Endodermal cell (in vitro differentiated cells): ENCODE measurements around the gene C2orf15. TPM values are rescaled to one million over a fixed set of nuclear protein-coding genes. Genes with fewer than 3 reads are reported as not detected.

ENCODE experiments used
- DNase-seq: peaks from one replicate; pipeline ENCODE4 v3.0.0-alpha.2; 2017
- H3K27ac ChIP-seq: 2 replicates; pipeline ENCODE4 v1.5.1; 2013; ENCODE audit warnings: mild to moderate bottlenecking, low read depth, low read length, moderate library complexity
- H3K27me3 ChIP-seq: 2 replicates; pipeline ENCODE4 v1.6.1; 2013; ENCODE audit warnings: mild to moderate bottlenecking, low read length, moderate library complexity; ENCODE audit not compliant: insufficient read depth, control insufficient read depth, poor library complexity, severe bottlenecking
- H3K36me3 ChIP-seq: 2 replicates; pipeline ENCODE4 v1.7.0; 2013; ENCODE audit warnings: mild to moderate bottlenecking, low read length, moderate library complexity; ENCODE audit not compliant: control insufficient read depth, insufficient read depth
- H3K4me1 ChIP-seq: one replicate; pipeline ENCODE4 v1.7.0; 2013; ENCODE audit warnings: low read length; ENCODE audit not compliant: control insufficient read depth, insufficient read depth
- H3K4me3 ChIP-seq: 2 replicates; pipeline ENCODE4 v1.5.1; 2013; ENCODE audit warnings: mild to moderate bottlenecking, low read length, moderate library complexity
- H3K9ac ChIP-seq: 2 replicates; pipeline ENCODE4 v1.6.1; 2013; ENCODE audit warnings: mild to moderate bottlenecking, low read length, moderate library complexity; ENCODE audit not compliant: poor library complexity, severe bottlenecking; ENCODE audit errors: extremely low read depth
- H3K9me3 ChIP-seq: 2 replicates; pipeline ENCODE4 v1.6.1; 2013; ENCODE audit warnings: mild to moderate bottlenecking, low read length, moderate library complexity; ENCODE audit not compliant: control insufficient read depth
- H3K27ac Mint-ChIP-seq: 2 replicates; pipeline ENCODE4 v1.8.0; 2020; ENCODE audit warnings: mixed read lengths
- H3K27me3 Mint-ChIP-seq: 2 replicates; pipeline ENCODE4 v1.8.0; 2021; ENCODE audit warnings: mild to moderate bottlenecking, mixed read lengths; ENCODE audit not compliant: insufficient read depth
- H3K36me3 Mint-ChIP-seq: 2 replicates; pipeline ENCODE4 v1.8.0; 2020; ENCODE audit warnings: low read depth, mixed read lengths
- H3K4me1 Mint-ChIP-seq: 2 replicates; pipeline ENCODE4 v1.8.0; 2020; ENCODE audit warnings: mixed read lengths
- H3K4me3 Mint-ChIP-seq: 2 replicates; pipeline ENCODE4 v1.8.0; 2020; ENCODE audit warnings: mild to moderate bottlenecking, moderate library complexity, mixed read lengths
- H3K9me3 Mint-ChIP-seq: 2 replicates; pipeline ENCODE4 v1.8.0; 2020; ENCODE audit warnings: mild to moderate bottlenecking, mixed read lengths
- CTCF ChIP-seq: fragments of 200-600 bp; sonication (generic); conservative IDR thresholded peaks from 2 replicates; pipeline ENCODE4 v1.5.0; 2021; ENCODE audit warnings: antibody characterized with exemption, mild to moderate bottlenecking
- WGBS, 2 experiments: methylation state at CpG; one replicate each; pipeline versions ENCODE4 v1.1.5 to v1.1.7; 2013; ENCODE audit warnings: missing lambda C conversion rate in 2 of 2, mixed read lengths in 1 of 2; ENCODE audit not compliant: insufficient coverage in 1 of 2, insufficient read length in 1 of 2; 5-methylcytosine and 5-hydroxymethylcytosine counted together
- total RNA-seq, 2 donors: library from RNA; stranded (reverse); fragmentation: NEBNext Ultra II Directional in 1 of 2; extraction: Animal tissue kit (Norgen Biotek cat#: 25700) in 1 of 2; gene quantifications; 2 replicates in 1 of 2; 3 replicates in 1 of 2; pipeline ENCODE4 v1.2.1, GENCODE V29; 2021

Gene C2orf15
- total RNA-seq, 2 donors from 2014 or later, result 3.1 to 6.5 TPM

- no peaks in the 10 kb centered on the region for H3K9me3 Mint-ChIP-seq
- peaks cover 2% of the 10 kb centered on the region for H3K36me3 Mint-ChIP-seq
- Histone ChIP-seq H3K27ac (no peak overlapping the region), H3K9ac (no peak overlapping the region), H3K36me3 (no peaks in the 10 kb centered on the region), H3K4me3 (no peak overlapping the region), H3K4me1 (peaks cover 4% of the 10 kb centered on the region), H3K9me3 (no peaks in the 10 kb centered on the region), H3K27me3 (no peaks in the 10 kb centered on the region)
- DNase-seq, result no peak
- no peak overlapping the region for H3K4me3 Mint-ChIP-seq
- H3K4me1 Mint-ChIP-seq, result peaks cover 5% of the 10 kb centered on the region
- no peak overlapping the region for H3K27ac Mint-ChIP-seq
- WGBS, 2 experiments, result 100% methylated on average over 1 of the region's 1 CpG
- H3K27me3 Mint-ChIP-seq, result no peaks in the 10 kb centered on the region
- TF ChIP-seq CTCF, result no peak
These were observed 9.2 kb downstream of the C2orf15 start for GRCh38 chr2:99150706-99151105.

- H3K9ac ChIP-seq, result no peak overlapping the region
- H3K4me1 ChIP-seq, result peaks cover 7% of the 10 kb centered on the region
- no peak for TF ChIP-seq CTCF
- no peaks in the 10 kb centered on the region for H3K27me3 Mint-ChIP-seq
- H3K9me3 ChIP-seq, result no peaks in the 10 kb centered on the region
- DNase-seq, result no peak
- H3K4me3 Mint-ChIP-seq, result no peak overlapping the region
- H3K27ac Mint-ChIP-seq, result no peak overlapping the region
- 95 to 96% methylated on average over 7 of the region's 7 CpGs for WGBS, 2 experiments
- H3K27me3 ChIP-seq, result no peaks in the 10 kb centered on the region
- H3K36me3 ChIP-seq, result peaks cover 4% of the 10 kb centered on the region
- no peak overlapping the region for H3K4me3 ChIP-seq
- H3K36me3 Mint-ChIP-seq, result peaks cover 10% of the 10 kb centered on the region
- H3K27ac ChIP-seq, result no peak overlapping the region
- H3K4me1 Mint-ChIP-seq, result peaks cover 11% of the 10 kb centered on the region
- no peaks in the 10 kb centered on the region for H3K9me3 Mint-ChIP-seq
These were observed 10.8 kb downstream of the C2orf15 start for GRCh38 chr2:99152199-99152895.

- Histone ChIP-seq H3K27ac (no peak overlapping the region), H3K36me3 (peaks cover 4% of the 10 kb centered on the region), H3K27me3 (no peaks in the 10 kb centered on the region), H3K9ac (peak overlapping the region; percentile 80), H3K9me3 (no peaks in the 10 kb centered on the region), H3K4me3 (peak overlapping the region; percentile 98), H3K4me1 (peaks cover 7% of the 10 kb centered on the region)
- WGBS, 2 experiments, result 55 to 75% methylated on average over 8 to 12 of the region's 12 CpGs
- H3K4me3 Mint-ChIP-seq, result peak overlapping the region; percentile 77
- TF ChIP-seq CTCF, result no peak
- peak; percentile 47 for DNase-seq
- H3K27me3 Mint-ChIP-seq, result no peaks in the 10 kb centered on the region
- H3K9me3 Mint-ChIP-seq, result no peaks in the 10 kb centered on the region
- H3K27ac Mint-ChIP-seq, result peak overlapping the region; percentile 82
- peaks cover 13% of the 10 kb centered on the region for H3K36me3 Mint-ChIP-seq
- H3K4me1 Mint-ChIP-seq, result peaks cover 13% of the 10 kb centered on the region
These were observed 12.6 kb downstream of the C2orf15 start for GRCh38 chr2:99153921-99154604.
